Testis (tissue), 3 donors: Measurements from ENCODE around the gene DHRS4. TPM values are rescaled to one million over a fixed set of nuclear protein-coding genes. Genes with fewer than 3 reads are reported as not detected.
A peak's percentile ranks its signal among the peaks of the same experiment; 100 is the strongest.
"Not testable (repeated sequence)": the region's sequence is repeated elsewhere in the genome, so short reads cannot be mapped to it uniquely, and the experiment has no call there.

Experiments
- DNase-seq: peaks from one replicate; pipeline ENCODE4 v3.0.0-alpha.2; 2019
- H3K27ac ChIP-seq, 2 donors: fragments of 200-600 bp; sonication (generic); one replicate each; pipeline ENCODE4 v1.5.1; 2019
- H3K27me3 ChIP-seq: fragments of 200-600 bp; sonication (generic); one replicate; pipeline ENCODE4 v1.5.1; 2019
- H3K36me3 ChIP-seq: fragments of 200-600 bp; sonication (generic); one replicate; pipeline ENCODE4 v1.5.1; 2017; ENCODE audit warnings: low read depth; ENCODE audit errors: missing control alignments
- H3K4me1 ChIP-seq: fragments of 200-600 bp; sonication (generic); one replicate; pipeline ENCODE4 v1.5.1; 2019
- H3K4me3 ChIP-seq, 2 donors: fragments of 200-600 bp; sonication (generic); one replicate each; pipeline ENCODE4 v1.5.1; 2017 to 2019
- H3K9me3 ChIP-seq: fragments of 200-600 bp; sonication (generic); one replicate; pipeline ENCODE4 v1.5.1; 2017
- POLR2A ChIP-seq: fragments of 450-650 bp; IDR thresholded peaks from one replicate; pipeline ENCODE4 v1.6.1; 2017; ENCODE audit warnings: antibody characterized with exemption, mild to moderate bottlenecking, moderate library complexity
- WGBS, 2 donors: methylation state at CpG; one replicate each; pipeline ENCODE4 v1.1.5; 2018; 5-methylcytosine and 5-hydroxymethylcytosine counted together
- intact Hi-C: fragments of 100-400 bp; cut with DNase I; formaldehyde crosslinking; loops from one replicate; pipeline ENCODE4 v1.15.1; 2023; ENCODE audit warnings: low total_unique reads
- polyA plus RNA-seq: library from polyadenylated mRNA; stranded (reverse); fragments of 350-450 nt; fragmentation: Illumina TruSeq; extraction: RNeasy Lipid Tissue Mini Kit (QIAGEN cat#74804); gene quantifications from one replicate; pipeline ENCODE4 v1.2.3, GENCODE V29; 2014; ENCODE audit warnings: low read depth, low replicate concordance; ENCODE audit not compliant: insufficient read depth
- total RNA-seq, 2 donors: library from RNA; depleted of rRNA; stranded (reverse); fragments of >200 nt; gene quantifications; one replicate each; pipeline ENCODE4 v1.2.3, GENCODE V29; 2016
- TF ChIP-seq, protein P1 (sequence below), 3 experiments: fragments of 450-650 bp in 2 of 3; fragments of 200-600 bp in 1 of 3; sonication (generic) in 1 of 3; IDR thresholded peaks; one replicate each; pipeline ENCODE4 v1.5.1; 2016 to 2019; ENCODE audit warnings: antibody characterized with exemption in 3 of 3, mild to moderate bottlenecking in 2 of 3, moderate library complexity in 1 of 3

DHRS4 gene
- total and polyA plus RNA-seq, 3 donors from 2014 or later = 26.0 to 41.8 (median 33.6) TPM

DNA sequence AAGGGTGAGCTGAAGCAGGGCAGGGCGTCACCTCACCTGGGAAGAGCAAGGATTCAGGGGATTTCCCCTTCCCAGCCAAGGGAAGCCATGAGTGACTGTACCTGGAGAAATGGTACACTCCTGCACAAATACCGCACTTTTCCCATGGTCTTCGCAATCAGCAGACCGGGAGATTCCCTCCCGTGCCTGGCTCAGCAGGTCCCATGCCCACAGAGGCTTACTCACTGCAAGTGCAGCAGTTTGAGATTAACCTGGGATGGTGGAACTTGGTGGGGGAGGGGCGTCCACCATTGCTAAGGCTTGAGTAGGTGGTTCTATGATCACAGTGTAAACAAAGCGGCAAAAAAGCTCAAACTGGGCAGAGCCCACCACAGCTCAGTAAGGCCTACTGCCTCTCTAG lies 11.0 kb upstream of the DHRS4 start:
- intact Hi-C loops = no loop called here
- Histone ChIP-seq H3K27me3 (no peaks in the 10 kb centered on the region), H3K9me3 (no peaks in the 10 kb centered on the region), H3K4me1 (no peaks in the 10 kb centered on the region), H3K4me3 (no peak overlapping the region), H3K27ac (no peak overlapping the region), H3K36me3 (no peaks in the 10 kb centered on the region)
- WGBS, 2 donors = 91% methylated on average over 4 to 7 of the region's 7 CpGs
- no peak for TF ChIP-seq POLR2A
- TF ChIP-seq, protein P1, sequence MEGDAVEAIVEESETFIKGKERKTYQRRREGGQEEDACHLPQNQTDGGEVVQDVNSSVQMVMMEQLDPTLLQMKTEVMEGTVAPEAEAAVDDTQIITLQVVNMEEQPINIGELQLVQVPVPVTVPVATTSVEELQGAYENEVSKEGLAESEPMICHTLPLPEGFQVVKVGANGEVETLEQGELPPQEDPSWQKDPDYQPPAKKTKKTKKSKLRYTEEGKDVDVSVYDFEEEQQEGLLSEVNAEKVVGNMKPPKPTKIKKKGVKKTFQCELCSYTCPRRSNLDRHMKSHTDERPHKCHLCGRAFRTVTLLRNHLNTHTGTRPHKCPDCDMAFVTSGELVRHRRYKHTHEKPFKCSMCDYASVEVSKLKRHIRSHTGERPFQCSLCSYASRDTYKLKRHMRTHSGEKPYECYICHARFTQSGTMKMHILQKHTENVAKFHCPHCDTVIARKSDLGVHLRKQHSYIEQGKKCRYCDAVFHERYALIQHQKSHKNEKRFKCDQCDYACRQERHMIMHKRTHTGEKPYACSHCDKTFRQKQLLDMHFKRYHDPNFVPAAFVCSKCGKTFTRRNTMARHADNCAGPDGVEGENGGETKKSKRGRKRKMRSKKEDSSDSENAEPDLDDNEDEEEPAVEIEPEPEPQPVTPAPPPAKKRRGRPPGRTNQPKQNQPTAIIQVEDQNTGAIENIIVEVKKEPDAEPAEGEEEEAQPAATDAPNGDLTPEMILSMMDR (IDR thresholded peaks at IDR 0.05) = no peak
- DNase-seq = no peak

- DNase-seq, H3K27ac ChIP-seq, intact Hi-C loops, H3K27me3 ChIP-seq, H3K36me3 ChIP-seq, H3K4me3 ChIP-seq, H3K9me3 ChIP-seq, H3K4me1 ChIP-seq: not testable (repeated sequence)
- 64 to 91% methylated on average over 2 of the region's 2 CpGs for WGBS, 2 donors
Measured at GRCh38 chr14:23949069-23949468, 4.5 kb upstream of the DHRS4 start.

DNA sequence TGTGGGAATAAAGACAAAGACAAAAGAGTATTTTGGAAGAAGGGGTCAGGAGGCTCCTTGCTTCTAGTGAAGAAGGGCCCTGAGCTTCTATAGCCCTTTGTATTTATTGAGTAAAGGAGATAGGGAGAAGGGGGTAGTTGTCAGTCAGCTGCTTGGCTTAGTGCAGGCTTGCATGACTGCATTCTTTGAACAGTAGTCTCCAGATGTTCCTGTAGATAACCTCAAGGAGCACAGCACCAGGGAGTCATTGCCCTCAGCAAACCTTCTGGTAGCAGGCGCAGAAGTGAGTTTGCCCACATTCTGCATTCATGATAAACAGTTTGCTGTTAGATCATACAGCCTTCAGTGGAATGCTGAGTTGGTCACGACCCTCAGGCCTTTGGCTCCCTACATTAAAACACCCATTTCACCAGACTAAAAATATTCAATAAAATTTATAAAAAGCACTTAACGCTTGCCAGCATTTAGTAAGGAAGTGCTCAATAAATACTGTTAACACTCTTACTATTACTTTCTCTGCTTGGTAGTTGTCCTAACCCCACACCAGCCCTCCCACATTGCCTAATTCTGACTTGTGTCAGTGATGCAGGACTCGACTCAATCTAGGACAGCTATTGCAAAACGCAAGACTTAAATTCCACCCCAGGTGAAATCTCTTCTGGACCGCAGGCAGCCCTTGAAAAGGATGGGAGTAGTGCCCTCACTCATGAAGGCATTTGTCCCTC lies 3.0 kb upstream of the DHRS4 start:
- no peaks in the 10 kb centered on the region for H3K9me3 ChIP-seq
- DNase-seq = no peak
- H3K4me1 ChIP-seq = peaks cover 14% of the 10 kb centered on the region
- H3K4me3 ChIP-seq = no peak overlapping the region
- TF ChIP-seq, protein P1 (IDR thresholded peaks at IDR 0.05) = no peak
- no peak for TF ChIP-seq POLR2A
- 79 to 88% methylated on average over 6 of the region's 6 CpGs for WGBS, 2 donors
- no peaks in the 10 kb centered on the region for H3K27me3 ChIP-seq
- no peaks in the 10 kb centered on the region for H3K36me3 ChIP-seq
- no peak overlapping the region for H3K27ac ChIP-seq
- intact Hi-C loops = no loop called here

- intact Hi-C loops, H3K27me3 ChIP-seq, H3K27ac ChIP-seq, H3K36me3 ChIP-seq, H3K9me3 ChIP-seq, DNase-seq, H3K4me3 ChIP-seq: not testable (repeated sequence)
- WGBS, 2 donors = 56 to 85% methylated on average over 3 of the region's 3 CpGs
- peaks cover 14% of the 10 kb centered on the region for H3K4me1 ChIP-seq
Measured at GRCh38 chr14:23951136-23951466, 2.5 kb upstream of the DHRS4 start.

DNA sequence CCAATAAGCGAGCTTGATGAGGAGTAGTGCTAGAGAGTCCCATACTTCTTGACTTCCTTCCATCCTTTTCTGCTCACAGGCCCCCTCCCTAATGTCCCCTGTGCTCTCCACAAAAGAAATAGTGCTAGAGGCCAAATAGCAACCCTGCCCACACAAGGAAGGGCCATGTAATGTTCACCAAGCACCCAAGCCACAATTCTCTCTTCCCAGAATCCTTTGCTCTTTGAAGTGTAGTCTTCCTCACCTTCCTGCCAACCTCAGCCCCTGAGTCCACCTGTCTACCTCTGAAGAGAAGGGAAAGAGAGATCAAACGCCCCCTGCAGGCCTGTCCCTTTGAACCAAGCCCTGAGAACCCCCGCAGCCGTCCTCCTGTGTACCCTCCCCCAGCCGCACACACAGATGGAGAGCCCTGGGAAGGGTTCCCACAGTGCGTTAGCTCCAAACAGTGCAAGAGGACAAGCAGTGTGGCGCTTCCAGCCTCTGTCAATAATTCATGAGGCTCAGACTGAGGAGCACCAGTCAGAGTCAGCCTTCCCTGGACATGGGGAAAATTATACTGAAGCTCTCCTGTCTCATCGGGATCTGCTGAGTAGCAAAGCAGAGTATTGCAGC lies 1.9 kb upstream of the DHRS4 start:
- H3K4me3 ChIP-seq = no peak overlapping the region
- peak overlapping the region in 1 of 2 donors; percentile 45 for H3K27ac ChIP-seq
- H3K4me1 ChIP-seq = peaks cover 14% of the 10 kb centered on the region
- TF ChIP-seq, protein P1 (IDR thresholded peaks at IDR 0.05) = no peak
- no peak for TF ChIP-seq POLR2A
- no peaks in the 10 kb centered on the region for H3K36me3 ChIP-seq
- no peaks in the 10 kb centered on the region for H3K9me3 ChIP-seq
- intact Hi-C loops = no loop called here
- 46 to 54% methylated on average over 8 of the region's 8 CpGs for WGBS, 2 donors
- H3K27me3 ChIP-seq = no peaks in the 10 kb centered on the region
- DNase-seq = peak; percentile 53

DNA sequence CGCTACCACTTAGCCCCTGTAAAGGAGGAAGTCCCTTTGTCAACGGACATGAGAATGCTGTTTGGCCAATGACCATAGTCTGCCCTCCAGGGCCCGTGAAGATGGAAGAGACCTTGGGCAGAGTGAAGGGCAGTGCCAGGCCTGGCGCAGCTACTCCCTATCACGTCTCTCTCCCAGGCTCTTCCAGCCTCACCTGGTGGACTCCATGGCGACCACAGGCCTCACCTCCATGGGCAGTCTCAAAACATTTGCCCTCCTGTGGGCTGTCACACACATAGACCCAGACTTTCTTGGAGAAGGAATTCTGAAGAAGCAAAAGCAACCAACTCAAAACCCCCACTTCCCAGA lies 480 bp upstream of the DHRS4 start:
- 19 to 38% methylated on average over 3 to 6 of the region's 6 CpGs for WGBS, 2 donors
- Histone ChIP-seq H3K27ac (peak overlapping the region; percentile 77 to 84), H3K4me3 (peak overlapping the region; percentile 74 to 75), H3K4me1 (peaks cover 14% of the 10 kb centered on the region)
- intact Hi-C loops, H3K27me3 ChIP-seq, H3K9me3 ChIP-seq, H3K36me3 ChIP-seq, DNase-seq: not testable (repeated sequence)

GRCh38 chr14:23954279-23954614 lies 677 bp downstream of the DHRS4 start:
- DNase-seq = not testable (repeated sequence)
- 9 to 10% methylated on average over 6 of the region's 6 CpGs for WGBS, 2 donors

DNA sequence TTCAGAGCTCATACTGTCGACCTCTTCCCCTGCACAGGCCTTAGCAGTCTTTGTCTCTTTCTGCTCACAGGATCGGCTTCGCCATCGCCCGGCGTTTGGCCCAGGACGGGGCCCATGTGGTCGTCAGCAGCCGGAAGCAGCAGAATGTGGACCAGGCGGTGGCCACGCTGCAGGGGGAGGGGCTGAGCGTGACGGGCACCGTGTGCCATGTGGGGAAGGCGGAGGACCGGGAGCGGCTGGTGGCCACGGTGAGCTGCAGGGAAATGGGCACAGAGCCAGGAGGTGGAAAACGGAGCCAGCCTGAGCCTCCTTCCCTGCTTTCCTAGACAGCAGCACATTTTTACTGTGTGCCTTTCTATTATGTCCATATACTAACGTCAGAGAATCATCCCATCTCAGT lies 1.4 kb downstream of the DHRS4 start:
- H3K27ac ChIP-seq, H3K9me3 ChIP-seq, H3K27me3 ChIP-seq, H3K4me3 ChIP-seq, intact Hi-C loops, DNase-seq, H3K36me3 ChIP-seq: not testable (repeated sequence)
- WGBS, 2 donors = 33 to 44% methylated on average over 9 to 19 of the region's 20 CpGs
- peaks cover 14% of the 10 kb centered on the region for H3K4me1 ChIP-seq

More at GRCh38 chr14:23954279-23954614, 677 bp downstream of the DHRS4 start:
- H3K4me1 ChIP-seq = peaks cover 14% of the 10 kb centered on the region
- H3K9me3 ChIP-seq, H3K27me3 ChIP-seq, H3K36me3 ChIP-seq, intact Hi-C loops: not testable (repeated sequence)
- H3K27ac ChIP-seq = peak overlapping the region in 1 of 2 donors; percentile 84
- peak overlapping the region; percentile 74 to 75 for H3K4me3 ChIP-seq

DNA sequence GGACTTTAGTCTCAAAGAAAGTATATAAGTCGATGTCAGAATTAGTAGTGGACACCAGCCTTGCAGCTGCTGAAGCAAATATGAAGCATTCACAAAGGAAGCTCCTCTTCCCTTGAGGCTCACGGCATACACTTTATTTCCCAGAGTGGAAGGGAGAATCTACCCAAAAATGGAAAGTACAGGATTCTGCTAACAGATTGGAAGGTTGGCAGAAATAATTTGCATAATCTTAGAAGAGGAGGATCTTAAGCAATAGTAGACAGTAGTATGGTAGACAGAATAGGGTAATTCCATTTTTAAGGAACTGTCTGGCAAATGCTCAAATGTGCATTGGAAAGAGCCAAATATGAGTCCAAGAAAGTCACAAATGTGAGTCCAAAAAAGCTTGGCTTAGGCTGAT lies 2.2 kb downstream of the DHRS4 start:
- H3K4me3 ChIP-seq, intact Hi-C loops, H3K27me3 ChIP-seq, H3K27ac ChIP-seq, DNase-seq, H3K36me3 ChIP-seq, H3K9me3 ChIP-seq: not testable (repeated sequence)
- peaks cover 14% of the 10 kb centered on the region for H3K4me1 ChIP-seq
- WGBS, 2 donors = 73 to 79% methylated on average over 2 of the region's 2 CpGs
